Measurements from ENCODE around the gene ZNF330.
"Not testable (repeated sequence)": the region's sequence is repeated elsewhere in the genome, so short reads cannot be mapped to it uniquely, and the experiment has no call there.

ZNF330 gene

GRCh38 chr4:141220691-141221659, at the start of gene ZNF330:
Gene ZNF330 (plus strand): TSS chr4:141220895. CDS start chr4:141222372, 1,477 bp downstream.
- peak within 1 kb of the TSS; percentile 90 for H3K27ac ChIP-seq
- TF ChIP-seq CTCF (conservative IDR thresholded peaks at IDR 0.05): peak; percentile 40
- no peak for TF ChIP-seq ZFX (IDR thresholded peaks at IDR 0.05)

GRCh38 chr4:141174457-141174856, 46.2 kb upstream of the ZNF330 start:
- TF ChIP-seq CTCF (conservative IDR thresholded peaks at IDR 0.05) (no peak), ZFX (IDR thresholded peaks at IDR 0.05) (no peak)
- no peak overlapping the region for H3K27ac ChIP-seq

DNA sequence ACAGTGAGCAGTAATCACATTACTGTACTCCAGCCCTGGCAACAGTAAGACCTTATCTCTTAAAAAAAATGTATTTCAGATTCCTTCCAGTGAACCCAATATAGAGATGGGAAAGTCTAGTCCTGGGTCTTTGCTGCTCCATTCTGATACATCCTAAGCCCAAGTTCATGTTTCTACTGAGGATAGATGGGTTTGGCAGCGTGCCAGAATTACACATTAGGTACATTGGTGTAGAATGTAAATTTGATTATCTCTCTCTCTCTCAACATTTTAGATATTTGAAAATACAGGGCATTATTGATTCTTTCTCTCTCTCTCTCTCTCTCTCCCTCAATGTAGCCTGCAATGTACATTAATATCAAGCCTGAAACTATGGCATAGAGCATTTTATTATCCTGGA, 43.5 kb upstream of the ZNF330 start:
- no peak overlapping the region for H3K27ac ChIP-seq
- TF ChIP-seq ZFX (IDR thresholded peaks at IDR 0.05): no peak
- no peak for TF ChIP-seq CTCF (conservative IDR thresholded peaks at IDR 0.05)

- no peak for TF ChIP-seq CTCF (conservative IDR thresholded peaks at IDR 0.05)
- TF ChIP-seq ZFX (IDR thresholded peaks at IDR 0.05): no peak
These were observed 41.0 kb upstream of the ZNF330 start for GRCh38 chr4:141179474-141180373.

DNA sequence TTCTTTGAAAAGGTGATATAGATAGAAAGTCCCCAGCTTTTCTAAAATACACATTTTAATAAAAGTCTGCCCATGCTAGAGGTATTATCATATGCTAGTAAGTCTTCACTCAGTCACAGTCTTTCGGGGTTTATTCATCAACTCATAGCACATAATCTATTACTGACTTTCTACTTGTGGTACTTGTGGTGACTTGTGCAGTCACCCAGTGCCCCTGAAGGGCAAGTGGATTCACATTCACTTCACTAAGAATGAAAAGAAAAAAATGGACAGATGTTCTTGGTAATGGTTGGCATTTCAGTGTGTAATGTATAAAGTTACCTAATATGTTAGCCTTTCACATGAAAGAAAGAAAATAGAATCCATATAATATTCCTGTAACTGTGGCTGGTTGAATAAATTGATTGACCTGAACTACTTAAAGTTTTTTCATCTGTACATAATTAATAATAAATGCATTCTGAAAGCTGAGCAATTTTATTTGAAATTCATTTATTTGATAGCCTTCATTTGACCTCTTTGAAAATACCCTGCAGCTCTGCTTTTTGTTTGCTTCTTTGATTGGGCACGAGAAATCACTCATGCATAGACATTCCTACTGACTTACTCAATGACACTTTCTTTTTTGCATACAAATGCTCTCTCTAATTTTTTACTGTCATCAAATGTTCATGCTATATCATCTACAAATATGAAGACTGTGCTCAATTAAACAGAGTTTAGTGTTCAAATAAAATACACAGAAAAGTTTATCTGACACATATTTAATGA, 39.5 kb upstream of the ZNF330 start:
- TF ChIP-seq ZFX (IDR thresholded peaks at IDR 0.05) (no peak), CTCF (conservative IDR thresholded peaks at IDR 0.05) (no peak)
- no peak overlapping the region for H3K27ac ChIP-seq

More at GRCh38 chr4:141179474-141180373, 41.0 kb upstream of the ZNF330 start:
- no peak overlapping the region for H3K27ac ChIP-seq

- not testable (repeated sequence) for H3K27ac ChIP-seq
These were observed 37.2 kb upstream of the ZNF330 start for GRCh38 chr4:141183491-141183890.

- no peak for TF ChIP-seq ZFX (IDR thresholded peaks at IDR 0.05)
- no peak for TF ChIP-seq CTCF (conservative IDR thresholded peaks at IDR 0.05)
- H3K27ac ChIP-seq: no peak overlapping the region
These were observed 28.1 kb upstream of the ZNF330 start for GRCh38 chr4:141192564-141192963.

Measured in C4-2B (cell line).